GM12878 (cell line): Measurements from ENCODE around the gene ZNF628. TPM values are rescaled to one million over a fixed set of nuclear protein-coding genes. Genes with fewer than 3 reads are reported as not detected.

Experiments used
- CUX1 ChIP-seq: IDR thresholded peaks from 2 replicates; pipeline ENCODE4 v1.6.1; 2012; ENCODE audit warnings: improper control_type of control experiment, low read depth, low read length; ENCODE audit not compliant: insufficient replicate concordance
- JUND ChIP-seq: IDR thresholded peaks from 2 replicates; pipeline ENCODE4 v1.6.1; 2012; ENCODE audit warnings: low read depth, mild to moderate bottlenecking, low read length, improper control_type of control experiment, moderate library complexity
- MLLT1 ChIP-seq: fragments of 450-650 bp; IDR thresholded peaks from 2 replicates; pipeline ENCODE4 v1.6.1; 2016; ENCODE audit warnings: mild to moderate bottlenecking
- RBBP5 ChIP-seq: fragments of 200-600 bp; sonication (generic); conservative IDR thresholded peaks from 2 replicates; pipeline ENCODE4 v1.6.1; 2016
- SMAD1 ChIP-seq: fragments of 450-650 bp; IDR thresholded peaks from 2 replicates; pipeline ENCODE4 v1.6.1; 2018; ENCODE audit warnings: mild to moderate bottlenecking, low read depth; ENCODE audit not compliant: partially characterized antibody
- SMC3 ChIP-seq: IDR thresholded peaks from 2 replicates; pipeline ENCODE4 v1.6.1; 2011; ENCODE audit warnings: low read length, improper control_type of control experiment, borderline replicate concordance
- SUZ12 ChIP-seq: fragments of 200-600 bp; sonication (generic); IDR thresholded peaks from one replicate; pipeline ENCODE4 v1.6.1; 2018; ENCODE audit warnings: antibody characterized with exemption, mild to moderate bottlenecking; ENCODE audit not compliant: unreplicated experiment
- YY1 ChIP-seq: IDR thresholded peaks from 2 replicates; pipeline ENCODE4 v1.6.1; 2011; ENCODE audit warnings: low read depth, mild to moderate bottlenecking, low read length
- polyA plus RNA-seq, 11 experiments: library from polyadenylated mRNA; depleted of rRNA in 4 of 11; unstranded in 6 of 11; stranded (reverse) in 5 of 11; fragments of >200 nt; fragmentation: Nextera tagmentation in 4 of 11; fragmentation: Illumina TruSeq in 1 of 11; extraction: Ambion mirVana in 4 of 11; extraction: Trizol in 1 of 11; gene quantifications; 1 replicate in 1 of 11; 2 replicates in 10 of 11; pipeline versions ENCODE4 v1.2.1 to v1.2.3, GENCODE V29; 2011 to 2016; ENCODE audit warnings: inconsistent platforms in 2 of 11, missing spikeins in 2 of 11, low read depth in 1 of 11
- total RNA-seq, 4 experiments: library from RNA; depleted of rRNA in 3 of 4; stranded (reverse); fragments of >200 nt in 3 of 4; fragmentation: Illumina TruSeq in 1 of 4; extraction: Trizol in 1 of 4; gene quantifications; 2 replicates each; pipeline versions ENCODE4 v1.2.1 to v1.2.3, GENCODE V29; 2013 to 2021

ZNF628 gene
- total and polyA plus RNA-seq, 10 of the 15 experiments (the other 5 are each of a cell fraction or from before 2014, with no cell fraction given): 0.04 to 11.3 (median 1.6) TPM; not detected in 1

- TF ChIP-seq CUX1: no peak
- no peak for TF ChIP-seq RBBP5
- TF ChIP-seq SMAD1: no peak
- no peak for TF ChIP-seq SMC3
- no peak for TF ChIP-seq YY1
- TF ChIP-seq JUND: no peak
- TF ChIP-seq SUZ12: no peak
- no peak for TF ChIP-seq MLLT1
Observed at GRCh38 chr19:55435020-55435419, 41.4 kb upstream of the ZNF628 start (continued).
